ENCODE measurements around the gene EREG. TPM values are rescaled to one million over a fixed set of nuclear protein-coding genes. Genes with fewer than 3 reads are reported as not detected.

Gene EREG
- polyA plus RNA-seq, 1 of the 3 experiments (the other 2 are of a cell fraction) = not detected

GRCh38 chr4:74338792-74339333 lies 26.1 kb upstream of the EREG start:
- H3K4me3 ChIP-seq (ENCODE audit: low read depth in 2 of 2, low read length in 1 of 2) = no peak overlapping the region
- no peak overlapping the region for H2AFZ ChIP-seq (ENCODE audit: low read depth)
- ChIA-PET POLR2A (no interaction called here), CTCF (no interaction called here)
- no peaks in the 10 kb centered on the region for H3K9me3 ChIP-seq
- no peak overlapping the region for H3K4me2 ChIP-seq
- no peak for DNase-seq
- no peaks in the 10 kb centered on the region for H3K9me2 ChIP-seq
- H3K9ac ChIP-seq = no peak overlapping the region
- no peaks in the 10 kb centered on the region for H3K36me3 ChIP-seq (replicated peaks in 1 of 2; ENCODE audit: control insufficient read depth in 1 of 2, insufficient read depth in 2 of 2, low read length in 1 of 2)
- H4K20me1 ChIP-seq (ENCODE audit: insufficient read depth) = no peaks in the 10 kb centered on the region
- H3F3A ChIP-seq (replicated peaks; ENCODE audit: insufficient read depth) = no peaks in the 10 kb centered on the region
- WGBS (ENCODE audit: low lambda C conversion rate) = 9% methylated on average over 4 of the region's 4 CpGs
- H3K27me3 ChIP-seq (ENCODE audit: insufficient read depth) = peaks cover 12% of the 10 kb centered on the region; the same call in 1 of the 2 replicates
- H3K27ac ChIP-seq (ENCODE audit: low read depth in 2 of 2, low read length in 1 of 2) = no peak overlapping the region
- TF ChIP-seq NRF1 (IDR thresholded peaks at IDR 0.05; ENCODE audit: low read depth, low read length) (no peak), TEAD4 (IDR thresholded peaks at IDR 0.05; ENCODE audit: borderline replicate concordance, insufficient read depth) (no peak), CTCF (IDR thresholded peaks at IDR 0.05) (no peak), MEF2A (IDR thresholded peaks at IDR 0.05; ENCODE audit: borderline replicate concordance, low read depth) (no peak), NFIC (IDR thresholded peaks at IDR 0.05; ENCODE audit: borderline replicate concordance) (no peak), FOXJ3 (CRISPR knock-in tag; IDR thresholded peaks at IDR 0.05) (no peak), RFX5 (IDR thresholded peaks at IDR 0.05; ENCODE audit: low read length) (no peak), JUND (IDR thresholded peaks at IDR 0.05) (no peak), GATA2 (CRISPR knock-in tag; IDR thresholded peaks at IDR 0.05) (no peak), USF2 (IDR thresholded peaks at IDR 0.05; ENCODE audit: borderline replicate concordance, low read depth, low read length) (no peak), EZH2phosphoT487 (IDR thresholded peaks at IDR 0.05; ENCODE audit: borderline replicate concordance, low read depth) (no peak), TAF1 (IDR thresholded peaks at IDR 0.05; ENCODE audit: borderline replicate concordance, low read depth, low read length) (no peak), MAX (IDR thresholded peaks at IDR 0.05; ENCODE audit: low read depth) (no peak)
- H3K4me1 ChIP-seq (ENCODE audit: control insufficient read depth in 1 of 2, insufficient read depth in 2 of 2, low read depth in 1 of 2, low read length in 1 of 2) = no peaks in the 10 kb centered on the region
- no peaks in the 10 kb centered on the region for H3K79me2 ChIP-seq (ENCODE audit: insufficient read depth)

GRCh38 chr4:74339501-74339900 lies 25.4 kb upstream of the EREG start:
- CTCF ChIA-PET = no interaction called here
- no peak overlapping the region for H2AFZ ChIP-seq (ENCODE audit: low read depth)
- TF ChIP-seq FOXJ3 (CRISPR knock-in tag; IDR thresholded peaks at IDR 0.05) (no peak), CHD2 (IDR thresholded peaks at IDR 0.05; ENCODE audit: low read length, partially characterized antibody) (no peak), YY1 (IDR thresholded peaks at IDR 0.05; ENCODE audit: low read depth) (no peak), RAD21 (IDR thresholded peaks at IDR 0.05; ENCODE audit: low read length) (no peak), FOXM1 (IDR thresholded peaks at IDR 0.05; ENCODE audit: low read depth) (no peak), GABPA (IDR thresholded peaks at IDR 0.05; ENCODE audit: low read depth) (no peak), IRF3 (IDR thresholded peaks at IDR 0.05; ENCODE audit: low read depth, low read length) (no peak), REST (IDR thresholded peaks at IDR 0.05; ENCODE audit: low read depth, low read length) (no peak), USF1 (IDR thresholded peaks at IDR 0.05; ENCODE audit: borderline replicate concordance, low read depth) (no peak), NRF1 (IDR thresholded peaks at IDR 0.05; ENCODE audit: low read depth, low read length) (no peak)

More at GRCh38 chr4:74339501-74339900, 25.4 kb upstream of the EREG start:
- no peak overlapping the region for H3K9ac ChIP-seq
- no peak overlapping the region for H3K4me3 ChIP-seq (ENCODE audit: low read depth in 2 of 2, low read length in 1 of 2)
- no peaks in the 10 kb centered on the region for H4K20me1 ChIP-seq (ENCODE audit: insufficient read depth)
- no peaks in the 10 kb centered on the region for H3F3A ChIP-seq (replicated peaks; ENCODE audit: insufficient read depth)
- no peak overlapping the region for H3K4me2 ChIP-seq
- no peaks in the 10 kb centered on the region for H3K9me3 ChIP-seq
- H3K36me3 ChIP-seq (replicated peaks in 1 of 2; ENCODE audit: control insufficient read depth in 1 of 2, insufficient read depth in 2 of 2, low read length in 1 of 2) = no peaks in the 10 kb centered on the region
- no peak for DNase-seq
- H3K9me2 ChIP-seq = no peaks in the 10 kb centered on the region
- no peak overlapping the region for H3K27ac ChIP-seq (ENCODE audit: low read depth in 2 of 2, low read length in 1 of 2)
- H3K79me2 ChIP-seq (ENCODE audit: insufficient read depth) = no peaks in the 10 kb centered on the region
- H3K4me1 ChIP-seq (ENCODE audit: control insufficient read depth in 1 of 2, insufficient read depth in 2 of 2, low read depth in 1 of 2, low read length in 1 of 2) = no peaks in the 10 kb centered on the region
- POLR2A ChIA-PET = no interaction called here
- H3K27me3 ChIP-seq (ENCODE audit: insufficient read depth) = peaks cover 6% of the 10 kb centered on the region; the same call in 1 of the 2 replicates
